MM.1S (cell line): ENCODE results near the gene ECEL1.

Experiments
- DNase-seq: peaks from one replicate; pipeline ENCODE4 v3.0.0-alpha.2; 2015
- H2AFZ ChIP-seq: fragments of 300-600 bp; sonication (generic); 2 replicates; pipeline ENCODE4 v1.6.0; 2016; ENCODE audit warnings: antibody characterized with exemption, low read length
- H3F3A ChIP-seq: fragments of 300-600 bp; sonication (generic); 2 replicates; pipeline ENCODE4 v1.6.1; 2016; ENCODE audit warnings: mild to moderate bottlenecking, antibody characterized with exemption, low read length, moderate library complexity, mixed read lengths; ENCODE audit not compliant: insufficient read depth
- H3K27ac ChIP-seq: fragments of 300-600 bp; sonication (generic); 2 replicates; pipeline ENCODE4 v1.5.1; 2016; ENCODE audit warnings: mild to moderate bottlenecking, low read length
- H3K27me3 ChIP-seq: fragments of 300-600 bp; sonication (generic); replicated peaks from 2 replicates; pipeline ENCODE4 v1.6.0; 2016; ENCODE audit warnings: low read length; ENCODE audit not compliant: insufficient read depth
- H3K36me3 ChIP-seq: fragments of 300-600 bp; sonication (generic); replicated peaks from 2 replicates; pipeline ENCODE4 v1.6.1; 2016; ENCODE audit warnings: mild to moderate bottlenecking, low read length, mixed read lengths; ENCODE audit not compliant: insufficient read depth
- H3K4me1 ChIP-seq: fragments of 300-600 bp; sonication (generic); 2 replicates; pipeline ENCODE4 v1.6.1; 2016; ENCODE audit warnings: low read length, mixed read lengths
- H3K4me2 ChIP-seq: fragments of 300-600 bp; sonication (generic); 2 replicates; pipeline ENCODE4 v1.6.0; 2016; ENCODE audit warnings: low read depth, low read length
- H3K4me3 ChIP-seq: fragments of 300-600 bp; sonication (generic); 2 replicates; pipeline ENCODE4 v1.5.1; 2016; ENCODE audit warnings: low read length, mixed read lengths
- H3K79me2 ChIP-seq: fragments of 300-600 bp; sonication (generic); 2 replicates; pipeline ENCODE4 v1.6.1; 2016; ENCODE audit warnings: mixed run types, low read length, mixed read lengths
- H3K9ac ChIP-seq: fragments of 300-600 bp; sonication (generic); 2 replicates; pipeline ENCODE4 v1.6.1; 2016; ENCODE audit warnings: low read length, mixed read lengths
- H3K9me2 ChIP-seq: fragments of 300-600 bp; sonication (generic); replicated peaks from 2 replicates; pipeline ENCODE4 v1.6.1; 2016; ENCODE audit warnings: mild to moderate bottlenecking, low read length, mixed read lengths; ENCODE audit not compliant: insufficient read depth
- H3K9me3 ChIP-seq: fragments of 300-600 bp; sonication (generic); replicated peaks from 2 replicates; pipeline ENCODE4 v1.6.1; 2016; ENCODE audit warnings: mild to moderate bottlenecking, low read length, mixed read lengths; ENCODE audit not compliant: insufficient read depth
- H4K20me1 ChIP-seq: fragments of 300-600 bp; sonication (generic); 2 replicates; pipeline ENCODE4 v1.6.1; 2016; ENCODE audit warnings: mild to moderate bottlenecking, low read length, moderate library complexity, mixed read lengths; ENCODE audit not compliant: insufficient read depth
- EZH2 ChIP-seq: fragments of 300-600 bp; sonication (generic); optimal IDR thresholded peaks from 2 replicates; pipeline ENCODE3; 2017; ENCODE audit warnings: low read depth, mild to moderate bottlenecking, antibody characterized with exemption, low read length, mixed read lengths
- EZH2phosphoT487 ChIP-seq: fragments of 300-600 bp; sonication (generic); IDR thresholded peaks from 2 replicates; pipeline ENCODE4 v1.6.1; 2018; ENCODE audit warnings: antibody characterized with exemption, low read length
- TF ChIP-seq, protein P1 (sequence below): fragments of 300-600 bp; sonication (generic); IDR thresholded peaks from 2 replicates; pipeline ENCODE4 v1.5.1; 2016; ENCODE audit warnings: antibody characterized with exemption, low read length, mixed read lengths

Gene ECEL1

DNA sequence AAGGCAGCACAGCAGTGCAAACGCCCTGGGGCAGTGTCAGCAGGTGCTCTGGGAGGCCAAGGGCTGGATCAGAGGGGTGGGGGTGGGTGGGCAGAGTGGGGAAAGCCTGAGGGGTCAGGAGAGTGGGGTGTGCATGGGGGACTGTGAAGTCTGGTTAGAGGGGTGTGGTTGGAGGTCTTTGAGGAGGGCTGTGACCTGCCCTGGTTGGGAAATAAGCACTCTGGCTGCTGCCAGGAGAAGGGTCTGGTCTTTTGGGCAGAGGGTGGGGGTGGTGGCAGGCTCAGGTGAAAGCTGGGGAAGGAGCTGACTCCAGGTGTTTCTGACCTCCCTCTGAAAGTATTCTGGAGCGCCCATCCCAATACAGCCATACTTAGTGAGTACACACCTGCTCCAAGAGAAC, 27.5 kb downstream of the ECEL1 start:
- Histone ChIP-seq H3F3A (no peaks in the 10 kb centered on the region), H3K4me1 (no peaks in the 10 kb centered on the region), H3K9me2 (no peaks in the 10 kb centered on the region), H3K9me3 (no peaks in the 10 kb centered on the region), H2AFZ (no peak overlapping the region), H3K4me3 (no peak overlapping the region), H3K79me2 (no peaks in the 10 kb centered on the region), H3K4me2 (no peak overlapping the region), H3K9ac (no peak overlapping the region), H3K36me3 (no peaks in the 10 kb centered on the region), H3K27ac (no peak overlapping the region), H4K20me1 (no peaks in the 10 kb centered on the region), H3K27me3 (peaks cover 27% of the 10 kb centered on the region)
- TF ChIP-seq EZH2phosphoT487 (no peak), EZH2 (no peak)
- TF ChIP-seq, protein P1, sequence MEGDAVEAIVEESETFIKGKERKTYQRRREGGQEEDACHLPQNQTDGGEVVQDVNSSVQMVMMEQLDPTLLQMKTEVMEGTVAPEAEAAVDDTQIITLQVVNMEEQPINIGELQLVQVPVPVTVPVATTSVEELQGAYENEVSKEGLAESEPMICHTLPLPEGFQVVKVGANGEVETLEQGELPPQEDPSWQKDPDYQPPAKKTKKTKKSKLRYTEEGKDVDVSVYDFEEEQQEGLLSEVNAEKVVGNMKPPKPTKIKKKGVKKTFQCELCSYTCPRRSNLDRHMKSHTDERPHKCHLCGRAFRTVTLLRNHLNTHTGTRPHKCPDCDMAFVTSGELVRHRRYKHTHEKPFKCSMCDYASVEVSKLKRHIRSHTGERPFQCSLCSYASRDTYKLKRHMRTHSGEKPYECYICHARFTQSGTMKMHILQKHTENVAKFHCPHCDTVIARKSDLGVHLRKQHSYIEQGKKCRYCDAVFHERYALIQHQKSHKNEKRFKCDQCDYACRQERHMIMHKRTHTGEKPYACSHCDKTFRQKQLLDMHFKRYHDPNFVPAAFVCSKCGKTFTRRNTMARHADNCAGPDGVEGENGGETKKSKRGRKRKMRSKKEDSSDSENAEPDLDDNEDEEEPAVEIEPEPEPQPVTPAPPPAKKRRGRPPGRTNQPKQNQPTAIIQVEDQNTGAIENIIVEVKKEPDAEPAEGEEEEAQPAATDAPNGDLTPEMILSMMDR: no peak
- DNase-seq: no peak

DNA sequence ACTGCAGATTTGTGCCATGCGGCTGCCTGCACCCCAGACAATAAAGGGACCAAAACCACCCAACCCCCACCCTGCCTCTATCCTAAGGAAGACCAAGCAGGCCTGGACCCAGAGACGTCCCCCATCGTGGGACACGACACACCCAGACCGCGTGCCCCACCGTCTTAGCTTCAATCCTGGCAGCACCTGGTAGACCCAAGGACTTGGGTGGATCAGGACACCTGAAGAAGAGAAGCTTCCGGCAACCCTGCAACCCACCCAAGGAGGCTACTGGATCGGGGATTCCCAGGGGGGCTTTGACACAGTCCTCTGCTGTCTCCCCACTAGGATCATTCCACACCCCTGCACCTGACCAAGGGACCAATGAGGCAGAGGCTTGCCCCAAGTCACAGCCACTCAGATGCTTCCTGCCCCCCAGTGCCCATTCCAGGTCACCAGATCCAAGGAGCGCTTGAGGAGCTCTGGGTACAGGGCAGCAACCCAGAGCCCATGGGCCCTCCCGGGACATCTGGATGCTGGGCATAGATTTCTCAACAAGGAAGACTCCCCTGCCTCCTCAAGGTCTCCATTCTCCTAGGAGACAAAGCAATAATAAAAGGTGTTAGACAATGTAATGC, 28.1 kb downstream of the ECEL1 start:
- Histone ChIP-seq H3F3A (no peaks in the 10 kb centered on the region), H3K4me3 (no peak overlapping the region), H3K27ac (no peak overlapping the region), H2AFZ (no peak overlapping the region), H3K4me1 (no peaks in the 10 kb centered on the region), H3K4me2 (no peak overlapping the region), H3K9me2 (no peaks in the 10 kb centered on the region), H3K9ac (no peak overlapping the region), H3K36me3 (no peaks in the 10 kb centered on the region), H3K79me2 (no peaks in the 10 kb centered on the region), H4K20me1 (no peaks in the 10 kb centered on the region), H3K9me3 (no peaks in the 10 kb centered on the region), H3K27me3 (peaks cover 27% of the 10 kb centered on the region)
- TF ChIP-seq, protein P1: no peak
- TF ChIP-seq EZH2phosphoT487: no peak
- no peak for TF ChIP-seq EZH2
- no peak for DNase-seq

DNA sequence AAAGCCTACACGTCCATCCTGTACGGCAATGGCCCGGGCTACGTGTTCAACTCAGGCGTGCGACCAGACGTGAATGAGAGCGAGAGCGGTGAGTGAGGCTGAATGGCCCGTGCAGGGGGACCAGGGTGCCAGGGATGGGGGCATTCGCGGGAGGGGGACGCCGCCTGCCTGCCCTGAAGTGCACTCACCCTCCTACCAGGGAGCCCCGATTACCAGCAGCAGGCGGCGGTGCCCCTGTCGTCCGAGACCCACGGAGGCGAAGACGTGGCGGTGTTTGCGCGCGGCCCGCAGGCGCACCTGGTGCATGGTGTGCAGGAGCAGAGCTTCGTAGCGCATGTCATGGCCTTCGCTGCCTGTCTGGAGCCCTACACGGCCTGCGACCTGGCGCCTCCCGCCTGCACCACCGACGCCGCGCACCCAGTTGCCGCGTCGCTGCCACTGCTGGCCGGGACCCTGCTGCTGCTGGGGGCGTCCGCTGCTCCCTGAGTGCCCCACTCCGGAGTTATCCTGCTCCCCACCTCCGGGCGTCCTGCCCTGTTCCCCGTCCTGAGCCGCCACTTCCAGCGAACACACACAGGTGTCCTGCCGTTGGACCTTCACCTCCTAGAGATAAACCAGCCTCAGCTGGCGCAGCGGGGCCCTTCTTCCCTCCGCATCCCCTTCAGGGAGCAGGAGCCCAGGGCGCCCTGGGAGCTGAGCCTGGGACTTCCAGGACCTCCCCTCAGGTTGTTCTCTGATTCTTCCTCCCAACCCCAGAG, 28.8 kb downstream of the ECEL1 start:
- H3K4me2 ChIP-seq: no peak overlapping the region
- H3K27me3 ChIP-seq: peaks cover 27% of the 10 kb centered on the region
- no peaks in the 10 kb centered on the region for H3K9me3 ChIP-seq
- no peaks in the 10 kb centered on the region for H4K20me1 ChIP-seq
- no peaks in the 10 kb centered on the region for H3K9me2 ChIP-seq
- no peak overlapping the region for H2AFZ ChIP-seq
- H3F3A ChIP-seq: no peaks in the 10 kb centered on the region
- no peak for DNase-seq
- TF ChIP-seq EZH2phosphoT487 (no peak), EZH2 (no peak)
- TF ChIP-seq, protein P1: no peak
- no peak overlapping the region for H3K9ac ChIP-seq
- no peak overlapping the region for H3K4me3 ChIP-seq
- no peaks in the 10 kb centered on the region for H3K36me3 ChIP-seq
- H3K4me1 ChIP-seq: no peaks in the 10 kb centered on the region
- no peaks in the 10 kb centered on the region for H3K79me2 ChIP-seq
- H3K27ac ChIP-seq: no peak overlapping the region
